ENCODE results near the gene ZNF783.

GRCh38 chr7:149317496-149317895 is 55.5 kb downstream of the ZNF783 start:
- no peak for TF ChIP-seq CTCF (IDR thresholded peaks at IDR 0.05 in 8 of 11, conservative IDR thresholded peaks at IDR 0.05 in 3 of 11)
- no peak for TF ChIP-seq POLR2A (IDR thresholded peaks at IDR 0.05)

Measured in spleen (tissue), 7 donors.